Activated naive CD8-positive, alpha-beta T cell treated with anti-CD3 and anti-CD28 coated beads, Interleukin-2, amount 10 ng/mL, durations not matched to agents 7 days and 5 days (primary cell): Measurements from ENCODE around the gene NCOA7. TPM values are rescaled to one million over a fixed set of nuclear protein-coding genes. Genes with fewer than 3 reads are reported as not detected.

ENCODE experiments used
- ATAC-seq: fragments of 150-1000 bp; cut with Tn5 transposase; one replicate; pipeline ENCODE4 v1.10.0; 2021; ENCODE audit warnings: low read depth, moderate library complexity
- POLR2A ChIA-PET: fragments of 350-600 bp; sonication (Branson Sonifier 250); formaldehyde crosslinking; loops from one replicate; lab custom pipeline; 2021; ENCODE audit warnings: antibody characterized with exemption; lab: Charles Lee
- DNase-seq: peaks from one replicate; pipeline ENCODE4 v3.0.0; 2021
- H3K27ac Mint-ChIP-seq: one replicate; pipeline ENCODE4 v1.8.0; 2022; ENCODE audit warnings: mild to moderate bottlenecking, mixed read lengths
- H3K27me3 Mint-ChIP-seq: one replicate; pipeline ENCODE4 v1.8.0; 2022; ENCODE audit warnings: mild to moderate bottlenecking, moderate library complexity, mixed read lengths
- H3K36me3 Mint-ChIP-seq: one replicate; pipeline ENCODE4 v1.8.0; 2021; ENCODE audit warnings: mild to moderate bottlenecking, mixed read lengths
- H3K4me1 Mint-ChIP-seq: one replicate; pipeline ENCODE4 v1.8.0; 2021; ENCODE audit warnings: mixed read lengths
- H3K4me3 Mint-ChIP-seq: one replicate; pipeline ENCODE4 v1.8.0; 2022; ENCODE audit warnings: mild to moderate bottlenecking, moderate library complexity, mixed read lengths
- H3K9me3 Mint-ChIP-seq: one replicate; pipeline ENCODE4 v1.8.0; 2021; ENCODE audit warnings: mixed read lengths
- total RNA-seq, 2 experiments: library from RNA; stranded (reverse); gene quantifications; one replicate each; pipeline ENCODE4 v1.2.3, GENCODE V29; 2021

The NCOA7 gene
- total RNA-seq, 2 experiments from 2014 or later: 51.1 to 58.6 TPM

- no peaks in the 10 kb centered on the region for H3K9me3 Mint-ChIP-seq
- peak overlapping the region; percentile 81 for H3K4me3 Mint-ChIP-seq
- peaks cover 24% of the 10 kb centered on the region for H3K4me1 Mint-ChIP-seq
- peaks cover 61% of the 10 kb centered on the region for H3K27me3 Mint-ChIP-seq
- H3K27ac Mint-ChIP-seq: peak overlapping the region; percentile 35
- POLR2A ChIA-PET: interaction anchor here (2.4 kb wide), 1 partner anchor 41 kb away, joined by 7 read pairs; the partner anchor contains the start of gene NCOA7
- H3K36me3 Mint-ChIP-seq: no peaks in the 10 kb centered on the region
- ATAC-seq: no peak
- DNase-seq: no peak
Observed at GRCh38 chr6:125749865-125750691, 40.7 kb upstream of the NCOA7 start.

- no peaks in the 10 kb centered on the region for H3K36me3 Mint-ChIP-seq
- DNase-seq (no peak), ATAC-seq (no peak)
- no peak overlapping the region for H3K27ac Mint-ChIP-seq
- peak overlapping the region; percentile 81 for H3K4me3 Mint-ChIP-seq
- POLR2A ChIA-PET: interaction anchor here (2.4 kb wide), 1 partner anchor 40 kb away, joined by 7 read pairs; the partner anchor contains the start of gene NCOA7
- H3K4me1 Mint-ChIP-seq: peaks cover 24% of the 10 kb centered on the region
- H3K9me3 Mint-ChIP-seq: no peaks in the 10 kb centered on the region
- H3K27me3 Mint-ChIP-seq: peaks cover 54% of the 10 kb centered on the region
Observed at GRCh38 chr6:125750692-125751333, 39.9 kb upstream of the NCOA7 start.

DNA sequence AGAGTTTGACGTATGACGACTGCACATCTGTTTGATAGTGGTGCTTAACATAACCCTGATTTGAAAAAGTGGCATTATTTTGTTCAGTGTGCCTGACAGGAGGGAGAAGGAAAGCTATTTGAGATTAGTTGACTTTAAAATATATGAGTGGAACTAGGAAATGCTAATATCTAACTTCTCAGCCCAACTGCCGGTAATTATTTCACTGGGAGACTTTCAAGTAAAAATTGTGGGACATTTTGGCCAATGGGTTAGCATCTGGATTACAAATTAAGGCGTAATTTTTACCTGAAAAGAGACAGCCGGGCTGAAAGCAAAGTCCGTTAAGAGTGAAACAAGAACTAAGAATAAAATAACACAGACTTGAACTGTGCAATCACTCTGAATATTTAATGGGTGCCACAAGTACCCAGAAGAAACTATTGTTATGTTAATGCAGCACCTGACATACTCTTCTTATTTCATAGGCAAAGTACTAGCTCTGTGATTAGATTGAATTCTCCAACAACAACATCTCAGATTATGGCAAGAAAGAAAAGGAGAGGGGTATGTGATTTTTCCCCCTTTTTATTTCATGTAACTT, 39.3 kb upstream of the NCOA7 start:
- H3K27ac Mint-ChIP-seq: no peak overlapping the region
- POLR2A ChIA-PET: interaction anchor here (2.4 kb wide), 1 partner anchor 39 kb away, joined by 7 read pairs; the partner anchor contains the start of gene NCOA7
- no peaks in the 10 kb centered on the region for H3K36me3 Mint-ChIP-seq
- DNase-seq (no peak), ATAC-seq (no peak)
- no peak overlapping the region for H3K4me3 Mint-ChIP-seq
- peaks cover 21% of the 10 kb centered on the region for H3K4me1 Mint-ChIP-seq
- H3K9me3 Mint-ChIP-seq: no peaks in the 10 kb centered on the region
- H3K27me3 Mint-ChIP-seq: peaks cover 50% of the 10 kb centered on the region

DNA sequence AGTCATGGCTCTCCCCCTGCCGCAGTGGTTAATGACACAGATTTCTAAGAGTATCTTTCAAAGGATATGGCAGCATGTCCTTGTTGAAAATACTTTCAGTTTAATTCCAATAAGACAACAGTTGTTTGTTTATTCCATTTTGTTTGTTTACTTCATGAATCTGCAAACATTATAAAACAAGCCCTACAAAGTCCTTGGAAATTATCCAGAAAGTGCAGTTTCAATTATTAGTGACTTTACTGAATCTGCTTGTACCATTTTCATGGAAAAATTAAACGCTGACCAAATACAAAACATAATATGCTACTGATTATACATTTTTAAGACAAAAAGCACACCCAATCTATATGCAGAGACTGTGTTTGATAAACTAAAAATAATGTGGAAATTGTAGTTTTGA, 38.0 kb upstream of the NCOA7 start:
- POLR2A ChIA-PET: interaction anchor here (0.6 to 2.4 kb wide), 2 partner anchors 38 to 439 kb away, joined by 4 to 7 read pairs; partner anchors contain the start of gene NCOA7
- Mint-ChIP-seq H3K27me3 (peaks cover 49% of the 10 kb centered on the region), H3K27ac (no peak overlapping the region)

DNA sequence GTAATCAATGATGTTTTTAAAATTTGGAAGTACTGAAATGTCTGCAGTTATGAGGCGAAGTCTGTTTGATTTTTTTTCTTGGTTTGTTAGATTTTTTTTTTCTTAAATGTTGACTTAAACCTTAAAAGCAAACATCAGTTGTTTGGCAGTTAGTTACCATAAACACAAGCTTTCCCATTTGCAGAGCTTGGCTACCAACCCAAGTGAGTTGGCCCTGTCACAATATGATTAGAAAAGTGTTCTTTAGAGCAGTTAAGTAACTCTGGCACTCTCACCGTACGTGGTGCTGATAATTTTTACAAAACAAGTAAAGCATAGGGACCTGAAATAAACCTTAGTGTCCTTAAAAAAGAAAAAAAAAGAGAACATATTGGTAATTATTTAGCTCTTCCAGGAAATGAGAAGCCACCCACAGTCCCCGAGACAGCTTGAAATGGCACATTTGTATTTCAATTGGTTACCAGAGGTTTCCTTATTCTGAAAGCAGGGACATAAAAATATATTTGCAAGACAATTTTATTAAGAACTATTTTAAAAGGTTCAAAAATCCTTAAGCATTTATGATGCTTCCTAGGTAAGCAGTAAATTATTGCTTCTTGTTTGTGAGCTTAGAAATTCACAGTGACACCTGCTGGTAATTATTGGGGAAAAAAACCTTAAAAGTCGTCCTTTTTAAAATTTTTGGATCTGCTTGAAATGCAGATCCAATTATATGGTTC, 37.4 kb upstream of the NCOA7 start:
- peaks cover 47% of the 10 kb centered on the region for H3K27me3 Mint-ChIP-seq
- POLR2A ChIA-PET: interaction anchor here (1.0 kb wide), 1 partner anchor 38 kb away, joined by 3 read pairs; no protein-coding TSS in a partner anchor
- H3K4me3 Mint-ChIP-seq: no peak overlapping the region
- H3K36me3 Mint-ChIP-seq: no peaks in the 10 kb centered on the region
- H3K9me3 Mint-ChIP-seq: no peaks in the 10 kb centered on the region
- H3K27ac Mint-ChIP-seq: no peak overlapping the region
- peaks cover 15% of the 10 kb centered on the region for H3K4me1 Mint-ChIP-seq
- ATAC-seq (no peak), DNase-seq (no peak)

More for the DNA sequence above, 38.0 kb upstream of the NCOA7 start:
- H3K4me1 Mint-ChIP-seq: peaks cover 17% of the 10 kb centered on the region
- H3K36me3 Mint-ChIP-seq: no peaks in the 10 kb centered on the region
- ATAC-seq (no peak), DNase-seq (no peak)
- no peak overlapping the region for H3K4me3 Mint-ChIP-seq
- H3K9me3 Mint-ChIP-seq: no peaks in the 10 kb centered on the region

- Mint-ChIP-seq H3K36me3 (no peaks in the 10 kb centered on the region), H3K27me3 (peaks cover 45% of the 10 kb centered on the region), H3K4me1 (peaks cover 11% of the 10 kb centered on the region), H3K9me3 (no peaks in the 10 kb centered on the region), H3K27ac (no peak overlapping the region), H3K4me3 (no peak overlapping the region)
- DNase-seq (no peak), ATAC-seq (no peak)
- POLR2A ChIA-PET: interaction anchor here (1.0 kb wide), 1 partner anchor 38 kb away, joined by 3 read pairs; no protein-coding TSS in a partner anchor
Observed at GRCh38 chr6:125753937-125754259, 36.9 kb upstream of the NCOA7 start.

GRCh38 chr6:125754566-125754965, 36.2 kb upstream of the NCOA7 start:
- POLR2A ChIA-PET: no interaction called here
- Mint-ChIP-seq H3K27me3 (peaks cover 48% of the 10 kb centered on the region), H3K9me3 (no peaks in the 10 kb centered on the region), H3K36me3 (no peaks in the 10 kb centered on the region), H3K4me1 (peaks cover 13% of the 10 kb centered on the region), H3K27ac (no peak overlapping the region), H3K4me3 (no peak overlapping the region)
- DNase-seq (no peak), ATAC-seq (no peak)

DNA sequence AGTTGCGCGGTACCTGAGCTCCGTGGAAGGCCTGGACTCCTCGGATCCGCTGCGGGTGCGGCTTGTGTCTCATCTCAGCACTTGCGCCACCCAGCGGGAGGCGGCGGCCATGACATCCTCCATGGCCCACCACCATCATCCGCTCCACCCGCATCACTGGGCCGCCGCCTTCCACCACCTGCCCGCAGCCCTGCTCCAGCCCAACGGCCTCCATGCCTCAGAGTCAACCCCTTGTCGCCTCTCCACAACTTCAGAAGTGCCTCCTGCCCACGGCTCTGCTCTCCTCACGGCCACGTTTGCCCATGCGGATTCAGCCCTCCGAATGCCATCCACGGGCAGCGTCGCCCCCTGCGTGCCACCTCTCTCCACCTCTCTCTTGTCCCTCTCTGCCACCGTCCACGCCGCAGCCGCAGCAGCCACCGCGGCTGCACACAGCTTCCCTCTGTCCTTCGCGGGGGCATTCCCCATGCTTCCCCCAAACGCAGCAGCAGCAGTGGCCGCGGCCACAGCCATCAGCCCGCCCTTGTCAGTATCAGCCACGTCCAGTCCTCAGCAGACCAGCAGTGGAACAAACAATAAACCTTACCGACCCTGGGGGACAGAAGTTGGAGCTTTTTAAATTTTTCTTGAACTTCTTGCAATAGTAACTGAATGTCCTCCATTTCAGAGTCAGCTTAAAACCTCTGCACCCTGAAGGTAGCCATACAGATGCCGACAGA, 31.4 kb upstream of the NCOA7 start:
- H3K27me3 Mint-ChIP-seq: peaks cover 31% of the 10 kb centered on the region
- no peaks in the 10 kb centered on the region for H3K36me3 Mint-ChIP-seq
- H3K4me3 Mint-ChIP-seq: peak overlapping the region; percentile 28
- peak overlapping the region; percentile 35 for H3K27ac Mint-ChIP-seq
- peak; percentile 26 for ATAC-seq
- POLR2A ChIA-PET: interaction anchor here (0.5 to 1.0 kb wide), 2 partner anchors 427 to 443 kb away, joined by 3 read pairs; no protein-coding TSS in a partner anchor
- peak; percentile 34 for DNase-seq
- H3K9me3 Mint-ChIP-seq: no peaks in the 10 kb centered on the region
- H3K4me1 Mint-ChIP-seq: peaks cover 5% of the 10 kb centered on the region

DNA sequence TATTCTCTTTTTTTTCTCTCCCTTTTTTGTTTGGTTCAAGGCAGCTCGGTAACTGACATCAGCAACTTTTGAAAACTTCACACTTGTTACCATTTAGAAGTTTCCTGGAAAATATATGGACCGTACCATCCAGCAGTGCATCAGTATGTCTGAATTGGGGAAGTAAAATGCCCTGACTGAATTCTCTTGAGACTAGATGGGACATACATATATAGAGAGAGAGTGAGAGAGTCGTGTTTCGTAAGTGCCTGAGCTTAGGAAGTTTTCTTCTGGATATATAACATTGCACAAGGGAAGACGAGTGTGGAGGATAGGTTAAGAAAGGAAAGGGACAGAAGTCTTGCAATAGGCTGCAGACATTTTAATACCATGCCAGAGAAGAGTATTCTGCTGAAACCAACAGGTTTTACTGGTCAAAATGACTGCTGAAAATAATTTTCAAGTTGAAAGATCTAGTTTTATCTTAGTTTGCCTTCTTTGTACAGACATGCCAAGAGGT, 30.8 kb upstream of the NCOA7 start:
- no peak overlapping the region for H3K4me3 Mint-ChIP-seq
- peaks cover 6% of the 10 kb centered on the region for H3K4me1 Mint-ChIP-seq
- POLR2A ChIA-PET: interaction anchor here (0.5 to 1.0 kb wide), 2 partner anchors 428 to 443 kb away, joined by 3 read pairs; no protein-coding TSS in a partner anchor
- H3K27me3 Mint-ChIP-seq: peaks cover 25% of the 10 kb centered on the region
- ATAC-seq: no peak
- no peaks in the 10 kb centered on the region for H3K9me3 Mint-ChIP-seq
- no peak overlapping the region for H3K27ac Mint-ChIP-seq
- DNase-seq: no peak
- H3K36me3 Mint-ChIP-seq: no peaks in the 10 kb centered on the region

DNA sequence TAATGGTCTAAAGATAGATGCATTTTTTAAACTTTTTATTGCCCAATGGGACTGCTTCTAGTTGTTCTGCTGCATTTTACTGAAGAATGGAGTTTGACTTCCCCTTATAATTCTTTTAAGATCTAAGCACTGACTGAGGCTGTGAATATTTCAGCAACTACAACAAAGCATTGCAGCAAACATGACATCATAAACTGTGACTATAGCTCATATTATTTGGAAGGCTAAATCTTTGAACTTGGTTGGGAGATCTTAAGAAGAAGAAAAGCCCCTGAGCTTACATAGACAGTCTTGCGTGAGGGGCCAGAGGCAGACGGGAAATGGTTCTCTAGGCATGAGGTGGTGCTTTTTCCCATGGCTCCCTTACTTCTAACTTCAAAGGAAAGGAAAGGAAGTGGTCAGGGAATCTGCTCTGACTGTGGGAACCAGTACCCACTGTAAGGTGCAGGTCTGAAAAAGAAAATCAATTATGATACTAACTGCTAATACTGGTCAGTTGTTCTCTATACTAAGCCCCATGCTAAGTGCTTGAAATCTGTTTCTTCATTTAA, 26.6 kb upstream of the NCOA7 start:
- H3K4me3 Mint-ChIP-seq: no peak overlapping the region
- POLR2A ChIA-PET: no interaction called here
- ATAC-seq (no peak), DNase-seq (no peak)
- H3K27me3 Mint-ChIP-seq: peaks cover 32% of the 10 kb centered on the region
- no peaks in the 10 kb centered on the region for H3K9me3 Mint-ChIP-seq
- H3K4me1 Mint-ChIP-seq: peaks cover 5% of the 10 kb centered on the region
- H3K27ac Mint-ChIP-seq: no peak overlapping the region
- H3K36me3 Mint-ChIP-seq: no peaks in the 10 kb centered on the region

- DNase-seq: no peak
- POLR2A ChIA-PET: no interaction called here
- Mint-ChIP-seq H3K4me1 (peaks cover 7% of the 10 kb centered on the region), H3K36me3 (no peaks in the 10 kb centered on the region), H3K27me3 (peaks cover 28% of the 10 kb centered on the region), H3K9me3 (no peaks in the 10 kb centered on the region), H3K4me3 (no peak overlapping the region), H3K27ac (no peak overlapping the region)
- ATAC-seq: no peak
Observed at GRCh38 chr6:125765944-125766343, 24.8 kb upstream of the NCOA7 start.

GRCh38 chr6:125766641-125767040, 24.1 kb upstream of the NCOA7 start:
- POLR2A ChIA-PET: no interaction called here
- Mint-ChIP-seq H3K9me3 (no peaks in the 10 kb centered on the region), H3K4me1 (peaks cover 7% of the 10 kb centered on the region), H3K36me3 (no peaks in the 10 kb centered on the region), H3K27ac (no peak overlapping the region), H3K27me3 (peaks cover 24% of the 10 kb centered on the region), H3K4me3 (no peak overlapping the region)
- no peak for ATAC-seq
- DNase-seq: no peak
